HepG2 (cell line): ENCODE results near the gene SLC4A8. TPM values are rescaled to one million over a fixed set of nuclear protein-coding genes. Genes with fewer than 3 reads are reported as not detected.

Experiments
- GMEB2 ChIP-seq: IDR thresholded peaks from 2 replicates; pipeline ENCODE4 v1.6.1; 2016; ENCODE audit warnings: missing biosample characterization, missing genetic modification reagents, low read depth
- MED1 ChIP-seq: sonication (generic); formaldehyde crosslinking; IDR thresholded peaks from 2 replicates; pipeline ENCODE4 v1.4.0; 2020; ENCODE audit warnings: missing genetic modification reagents
- ZNF318 ChIP-seq: sonication (generic); formaldehyde crosslinking; IDR thresholded peaks from 2 replicates; pipeline ENCODE4 v1.4.0; 2020; ENCODE audit warnings: mild to moderate bottlenecking, missing genetic modification reagents
- ZNF790 ChIP-seq: sonication (generic); formaldehyde crosslinking; IDR thresholded peaks from 2 replicates; pipeline ENCODE4 v1.8.0; 2022; ENCODE audit warnings: missing genetic modification reagents, mild to moderate bottlenecking, borderline replicate concordance
- polyA plus RNA-seq, 8 experiments: library from polyadenylated mRNA; depleted of rRNA in 3 of 8; stranded (reverse) in 7 of 8; unstranded in 1 of 8; fragments of >200 nt; fragmentation: Illumina TruSeq in 4 of 8; extraction: Trizol in 4 of 8; gene quantifications; 2 replicates each; pipeline versions ENCODE4 v1.2.1 to v1.2.3, GENCODE V29; 2011 to 2016; ENCODE audit warnings: low read depth in 4 of 8, missing spikeins in 1 of 8, mixed read lengths in 1 of 8; ENCODE audit not compliant: insufficient read depth in 1 of 8
- total RNA-seq, 5 experiments: library from RNA; depleted of rRNA; stranded (reverse); fragments of >200 nt; fragmentation: Illumina TruSeq; extraction: Trizol; gene quantifications; 2 replicates each; pipeline ENCODE4 v1.2.3, GENCODE V29; 2016; ENCODE audit warnings: low read depth in 1 of 5

Gene SLC4A8
- total and polyA plus RNA-seq, 2 of the 13 experiments (the other 11 are each of a cell fraction or from before 2014, with no cell fraction given) = under 0.01 to 0.07 TPM

GRCh38 chr12:51406290-51406689 is 18.3 kb upstream of the SLC4A8 start (continued):
- TF ChIP-seq ZNF318 (CRISPR knock-in tag) (no peak), MED1 (CRISPR knock-in tag) (no peak), GMEB2 (CRISPR knock-in tag) (no peak), ZNF790 (CRISPR knock-in tag) (no peak)
- TF ChIP-seq, all 625 proteins: peak for 0
